Mucosa of gallbladder (tissue), 1 donor: ENCODE data around the gene HOXC9. TPM values are rescaled to one million over a fixed set of nuclear protein-coding genes. Genes with fewer than 3 reads are reported as not detected.

ENCODE experiments used
- DNase-seq: peaks from one replicate; pipeline ENCODE4 v3.0.0-alpha.2; 2020; ENCODE audit warnings: low spot score
- total RNA-seq: library from RNA; stranded (reverse); gene quantifications from one replicate; pipeline ENCODE4 v1.2.1, GENCODE V29; 2021
- donor health status: DM: no; HTN: no; CAD: no.

Gene HOXC9
- total RNA-seq, 1 donor from 2014 or later, result not detected

DNA sequence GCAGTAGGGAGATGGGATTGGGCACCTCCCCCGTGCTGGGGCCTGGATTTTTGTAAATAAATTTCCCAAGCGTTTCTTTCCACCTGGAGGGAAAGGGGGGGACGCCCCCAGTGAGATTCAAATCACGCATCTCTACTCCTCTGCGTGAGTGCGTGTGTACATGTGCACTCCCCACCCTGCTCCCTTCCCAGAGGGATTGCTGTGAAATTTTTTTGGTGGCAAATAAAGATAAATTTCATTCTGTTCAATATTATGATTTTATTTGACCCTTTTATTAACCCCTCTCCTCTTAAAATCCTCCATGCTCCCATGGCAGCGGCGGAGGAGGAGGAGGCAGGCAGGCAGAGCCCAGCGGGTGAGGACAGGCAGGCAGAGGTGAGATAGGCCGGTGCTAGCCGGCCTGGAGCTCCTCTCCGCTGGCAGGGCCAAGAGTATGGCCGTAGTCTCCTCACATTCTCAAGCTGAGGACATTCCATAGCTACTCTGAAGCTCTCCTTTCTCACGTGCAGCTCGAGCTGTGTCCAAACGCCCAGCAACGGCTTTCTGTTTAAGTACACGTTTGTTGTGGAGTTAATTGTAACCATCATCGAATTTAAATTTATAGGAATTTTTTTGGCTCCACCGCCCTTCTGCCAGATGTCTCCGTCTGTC, 23.7 kb upstream of the HOXC9 start:
- no peak for DNase-seq

DNA sequence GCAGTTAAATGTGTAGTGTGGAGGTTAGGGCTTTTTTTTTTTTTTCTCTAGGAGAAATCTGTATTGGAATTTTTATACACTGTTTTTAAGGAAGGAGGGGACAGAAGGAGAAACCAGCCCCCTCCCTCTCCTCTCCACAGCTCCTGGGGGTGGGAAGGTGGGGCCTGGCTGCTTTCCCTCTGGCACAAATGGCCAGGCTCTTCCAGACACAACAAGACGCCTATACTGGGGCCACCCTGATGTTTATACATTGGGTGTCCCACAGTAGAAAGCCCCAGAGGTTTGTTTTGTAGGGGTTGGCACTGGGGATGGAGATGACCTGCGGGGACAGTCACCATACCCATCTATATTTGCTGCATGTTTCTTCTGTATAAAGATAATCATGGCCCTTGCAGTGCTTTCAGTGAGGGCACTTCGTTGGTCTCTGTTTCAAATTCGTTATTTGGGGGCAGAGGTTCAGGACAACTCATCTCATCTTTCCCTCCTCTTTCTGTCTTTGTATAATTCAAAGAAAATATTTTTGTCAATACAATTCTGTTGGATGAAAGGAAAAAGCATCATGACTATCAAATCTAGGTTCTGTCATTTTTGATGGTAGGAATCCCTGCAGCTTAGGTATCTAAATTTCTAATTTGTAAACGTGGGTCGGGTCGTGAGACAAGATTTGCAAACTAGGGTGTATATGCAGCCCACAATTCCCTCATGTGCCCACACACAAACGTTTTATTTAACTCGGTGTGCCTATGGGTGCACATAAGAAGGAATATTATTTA, 23.0 kb upstream of the HOXC9 start:
- no peak for DNase-seq

DNA sequence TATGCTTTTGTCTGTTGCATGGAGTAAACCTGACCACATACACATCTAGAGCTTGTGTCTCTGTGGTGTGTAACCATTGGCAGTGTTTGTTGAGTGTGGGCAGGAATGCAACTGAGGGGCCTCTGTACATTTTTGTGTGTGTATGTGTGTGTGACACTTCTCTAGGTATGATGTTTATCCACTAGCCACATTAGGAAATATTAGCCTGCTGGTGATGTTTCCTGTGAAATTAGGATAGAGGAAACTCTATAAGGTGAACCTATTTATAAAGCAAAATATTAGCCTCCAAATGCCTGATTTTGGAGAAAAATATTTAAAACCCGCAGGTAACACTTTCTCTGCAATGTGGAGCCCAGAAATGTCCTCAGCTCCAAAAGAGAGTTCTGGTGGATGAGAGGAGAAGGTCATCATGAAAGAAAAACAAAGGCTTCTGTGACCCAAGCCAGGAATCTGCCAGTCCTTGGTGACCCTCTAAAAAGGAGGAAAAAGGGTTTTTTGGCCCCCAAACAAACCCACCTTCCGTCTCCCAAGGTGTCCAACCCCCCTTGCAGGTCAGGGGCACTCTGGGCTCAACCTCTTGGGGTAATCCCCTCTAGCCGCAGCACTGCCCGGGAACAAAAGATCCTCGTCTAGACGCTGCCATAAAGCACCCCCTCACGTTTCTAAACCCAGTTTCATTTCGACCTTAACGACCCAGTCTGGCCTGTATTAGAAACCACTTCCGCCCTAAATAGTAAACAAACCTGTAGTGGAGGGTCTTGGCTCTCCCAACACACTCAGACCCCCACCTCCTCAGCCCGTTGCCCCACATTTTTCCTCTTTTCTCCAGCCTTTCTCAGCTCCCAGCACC, 22.1 kb upstream of the HOXC9 start:
- DNase-seq, result no peak

DNA sequence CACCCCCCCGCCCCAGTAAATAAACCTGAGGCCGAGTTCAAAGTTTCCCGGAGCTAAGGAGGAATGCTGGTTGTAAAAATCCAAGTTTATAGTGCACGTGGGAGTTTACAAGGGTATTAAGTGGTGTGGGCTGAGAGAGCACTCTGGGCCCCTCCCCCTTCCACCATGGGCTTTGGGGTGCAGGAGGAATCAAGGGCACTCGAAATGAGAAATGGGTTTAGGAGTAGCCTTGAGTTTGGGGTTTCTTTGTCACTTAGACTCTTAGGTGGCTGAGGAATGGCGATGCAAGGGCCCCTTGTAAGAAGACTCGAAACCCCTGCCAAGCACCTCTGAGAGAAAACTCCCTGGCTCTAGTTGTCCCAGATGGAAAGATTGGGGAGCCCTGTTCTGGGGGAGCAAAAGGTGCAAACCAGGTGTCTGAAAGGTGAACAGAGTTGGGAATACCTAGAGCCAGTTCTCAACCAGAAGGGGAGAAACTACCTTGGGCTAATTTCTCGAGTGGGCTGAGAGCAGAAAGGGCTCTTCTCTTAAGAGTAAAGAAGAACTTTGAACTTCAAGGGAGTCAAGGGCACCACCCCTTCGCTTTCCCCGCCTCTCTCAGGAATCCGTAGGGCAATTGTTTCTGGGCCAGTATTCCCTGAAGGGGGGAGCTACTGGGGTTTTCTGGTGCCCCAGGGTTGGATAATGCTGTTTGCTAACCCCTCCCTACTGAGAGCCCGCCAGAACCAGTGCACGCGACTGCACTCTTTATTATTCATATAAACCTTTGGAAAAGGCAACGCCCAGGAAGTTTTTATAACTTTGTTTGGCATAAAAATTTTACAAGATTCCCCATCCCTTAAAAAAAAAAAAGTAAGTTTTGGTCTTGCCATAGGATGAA, 21.2 kb upstream of the HOXC9 start:
- no peak for DNase-seq

DNA sequence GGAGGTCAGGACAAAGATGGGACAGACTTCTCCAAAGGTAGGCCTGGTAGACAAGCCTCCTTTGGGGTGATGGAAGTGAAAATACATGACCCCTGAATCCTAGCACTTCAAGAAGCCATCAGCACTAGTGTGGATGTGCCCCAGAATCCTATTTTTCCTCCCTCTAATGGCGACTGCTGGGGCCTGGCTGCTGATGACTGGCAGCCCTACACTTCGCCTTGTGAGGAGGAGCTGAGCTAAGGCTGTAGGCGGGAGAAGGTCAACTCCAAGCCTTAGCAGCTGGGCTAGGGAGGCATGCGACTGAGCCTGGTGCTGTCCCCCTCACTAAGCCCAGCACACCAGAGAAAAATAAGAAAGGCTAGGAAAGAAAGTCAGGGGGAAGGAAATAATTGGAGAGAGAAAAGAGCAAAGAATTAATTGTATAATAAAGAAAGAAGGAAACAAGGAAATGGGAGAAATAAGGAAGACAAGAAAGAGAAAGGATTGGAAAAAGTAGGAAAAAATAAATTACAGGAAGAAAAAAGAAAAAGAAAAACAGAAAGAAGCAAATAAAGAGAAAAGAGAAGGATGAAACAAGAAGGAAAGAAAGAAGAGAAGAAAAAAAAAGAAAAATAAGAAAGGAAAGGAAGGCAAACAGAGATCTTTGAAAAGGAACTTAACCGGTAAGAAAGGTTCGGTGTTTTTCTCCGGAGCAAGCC, 19.7 kb upstream of the HOXC9 start:
- no peak for DNase-seq

DNA sequence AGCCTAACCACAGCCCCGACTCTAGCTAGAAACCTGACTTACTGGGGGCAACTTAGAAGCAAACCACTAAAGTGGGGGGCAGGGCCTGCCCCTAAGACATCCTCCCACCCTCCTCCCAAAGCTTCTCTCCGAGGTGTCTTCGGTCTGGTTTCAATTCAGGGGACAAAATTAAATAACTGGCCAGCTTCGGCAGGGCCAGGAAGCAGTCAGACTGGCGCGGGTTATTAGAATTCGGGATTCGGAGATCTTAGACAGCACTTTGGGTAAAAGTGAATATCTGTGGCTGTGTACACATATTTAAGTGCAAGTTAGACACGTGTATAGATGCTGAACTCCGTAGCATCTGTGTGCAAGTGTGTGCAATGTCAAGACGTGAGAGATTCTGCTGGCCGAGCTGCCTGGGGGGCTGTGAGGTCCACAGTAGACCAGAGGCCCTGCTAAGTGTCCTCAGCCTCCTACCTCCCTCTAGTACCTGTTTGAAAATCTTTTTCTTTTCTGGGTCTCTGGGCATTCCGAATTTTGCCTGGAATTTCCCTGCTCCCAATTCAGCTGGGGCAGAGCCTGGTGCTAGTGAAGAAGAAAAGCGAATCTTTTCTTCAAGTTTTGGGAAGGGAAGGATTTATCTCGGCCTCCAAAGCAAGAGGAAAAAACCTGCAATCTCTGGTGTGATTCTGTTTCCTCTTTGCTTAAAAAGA, 19.0 kb upstream of the HOXC9 start:
- DNase-seq, result no peak

DNA sequence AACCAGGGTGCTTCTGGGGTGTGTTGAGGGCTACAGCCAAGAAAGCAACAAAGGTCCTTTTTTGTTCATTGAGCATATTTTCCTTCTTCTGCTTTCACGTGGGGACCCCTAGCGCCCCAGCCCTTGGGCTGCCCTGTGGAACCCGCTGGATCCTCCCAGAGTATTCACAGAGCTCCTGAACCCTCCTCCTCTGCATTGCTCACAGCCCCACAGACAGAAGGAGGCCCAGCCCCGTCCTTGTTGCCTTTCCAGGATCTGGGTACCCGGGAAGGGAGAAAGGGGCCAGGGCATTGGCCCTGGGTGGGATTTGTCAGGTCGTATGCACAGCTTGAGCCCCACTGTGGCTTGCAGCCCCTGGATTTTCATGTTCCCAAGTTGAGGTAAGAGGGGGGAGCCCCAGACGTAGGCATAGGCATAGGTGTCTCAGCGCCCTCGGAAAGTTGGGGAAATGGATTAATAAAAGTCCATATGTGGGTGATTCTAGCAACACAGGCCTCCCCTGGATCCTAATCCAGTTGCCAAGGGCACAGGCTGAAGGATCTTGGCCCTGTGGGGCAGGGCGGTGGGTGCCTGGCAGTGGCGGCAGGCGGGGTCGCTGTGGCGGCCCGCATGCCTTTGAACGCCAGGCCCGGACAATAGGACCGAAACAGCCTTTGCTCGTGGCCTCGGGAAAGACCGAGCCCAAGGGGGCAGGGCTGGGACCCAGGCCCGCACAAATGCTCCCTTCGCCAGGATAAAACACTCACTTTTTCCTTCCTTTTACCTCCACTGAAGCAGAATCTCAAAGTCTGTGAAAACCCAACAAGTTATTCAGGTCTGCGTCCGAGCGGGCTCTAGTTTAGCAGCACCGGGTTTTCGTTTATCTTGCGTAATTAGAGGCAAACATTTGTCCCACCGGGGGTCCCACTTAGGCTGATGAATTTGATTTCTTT, 18.1 kb upstream of the HOXC9 start:
- no peak for DNase-seq

DNA sequence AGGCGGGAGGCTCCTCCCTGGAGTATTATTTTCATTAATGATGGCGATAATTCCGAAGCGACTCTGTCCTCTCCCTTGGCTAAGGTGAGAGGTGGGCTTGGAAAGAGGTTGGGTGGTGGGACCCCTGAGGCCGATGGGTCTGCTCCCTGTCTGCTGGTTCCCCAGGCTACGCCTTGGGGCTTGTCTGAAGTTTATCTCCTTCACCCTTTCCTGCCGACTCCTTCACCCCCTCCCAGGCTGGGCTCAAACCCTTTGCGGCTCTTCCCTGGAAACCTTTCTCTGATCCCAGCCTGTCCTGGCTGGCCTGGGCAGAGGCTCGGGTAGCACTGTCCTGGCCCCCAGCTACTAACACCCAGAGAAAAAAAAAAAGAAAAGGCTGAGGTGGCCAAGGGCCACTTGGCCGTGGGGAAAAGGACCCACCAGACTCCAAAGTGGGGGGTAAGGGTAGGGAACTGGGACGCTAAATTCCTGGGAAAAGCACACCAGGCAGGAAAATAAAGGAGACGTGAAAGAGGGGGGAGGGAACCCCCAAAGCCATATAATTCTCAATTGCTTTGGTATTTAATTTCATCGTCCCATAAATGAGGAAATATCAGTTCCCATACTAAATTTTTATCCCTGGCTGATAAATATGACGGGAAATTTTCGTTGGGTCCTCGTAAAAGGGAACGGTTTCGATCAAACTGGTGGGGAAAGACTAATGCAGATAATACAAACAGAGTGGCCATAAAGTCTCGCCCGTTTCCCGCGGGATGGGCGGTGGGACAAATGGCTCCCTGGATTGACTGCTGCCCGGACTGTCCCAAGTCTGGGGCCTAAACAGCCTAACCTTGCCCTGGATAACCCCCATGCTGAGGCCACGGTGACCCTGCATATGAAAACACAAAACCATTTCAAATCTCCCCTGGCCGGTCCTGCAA, 17.1 kb upstream of the HOXC9 start:
- no peak for DNase-seq

DNA sequence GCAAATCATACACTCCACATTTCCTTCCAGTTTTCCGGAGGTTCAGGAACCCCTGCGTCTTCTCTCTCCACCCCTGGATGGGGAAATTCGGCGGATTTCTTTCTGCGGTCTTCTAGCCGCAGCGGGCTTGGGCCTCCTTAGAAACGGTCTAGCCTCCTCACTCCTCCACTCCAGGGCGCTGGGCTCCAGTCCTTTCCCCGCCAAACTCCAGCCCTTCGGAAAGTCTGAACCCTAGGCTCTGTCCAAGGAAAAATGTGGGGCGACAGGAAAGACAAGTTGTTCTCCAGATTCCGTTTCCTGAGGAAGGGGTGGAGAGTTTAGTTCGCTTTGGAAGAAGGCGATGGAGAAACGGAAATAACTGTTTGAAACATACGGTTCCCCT, 16.4 kb upstream of the HOXC9 start:
- no peak for DNase-seq

DNA sequence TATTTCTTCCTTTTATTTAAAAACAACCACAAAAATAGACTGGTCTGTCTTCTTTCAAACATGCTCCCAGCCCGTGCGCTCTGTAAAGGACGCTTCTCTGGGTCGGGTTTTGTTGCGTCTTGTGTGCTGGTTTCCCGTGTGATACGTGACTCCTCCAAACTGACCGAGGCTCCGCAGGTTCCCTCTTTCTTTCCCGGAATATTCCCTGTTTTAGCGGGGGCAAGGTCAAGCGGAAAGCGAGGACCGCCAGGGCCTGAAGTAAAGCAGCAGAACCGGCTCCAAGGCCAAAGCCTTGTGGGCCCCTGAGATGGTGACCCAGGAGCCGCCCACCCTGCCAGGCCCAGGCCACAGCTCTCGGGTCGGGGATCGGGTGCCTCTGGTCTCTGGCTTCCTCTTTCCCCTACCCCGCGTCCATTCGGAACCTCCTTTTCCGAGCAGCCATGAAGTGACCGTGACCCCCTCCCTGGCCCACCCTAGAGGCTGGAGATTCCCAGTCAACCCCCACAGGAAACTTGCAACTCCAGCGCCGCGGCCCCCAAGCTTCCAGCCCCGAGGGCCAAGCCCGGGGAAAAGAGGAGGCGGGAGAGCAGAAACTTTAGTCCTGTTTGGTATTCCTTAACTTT, 15.9 kb upstream of the HOXC9 start:
- DNase-seq, result no peak

DNA sequence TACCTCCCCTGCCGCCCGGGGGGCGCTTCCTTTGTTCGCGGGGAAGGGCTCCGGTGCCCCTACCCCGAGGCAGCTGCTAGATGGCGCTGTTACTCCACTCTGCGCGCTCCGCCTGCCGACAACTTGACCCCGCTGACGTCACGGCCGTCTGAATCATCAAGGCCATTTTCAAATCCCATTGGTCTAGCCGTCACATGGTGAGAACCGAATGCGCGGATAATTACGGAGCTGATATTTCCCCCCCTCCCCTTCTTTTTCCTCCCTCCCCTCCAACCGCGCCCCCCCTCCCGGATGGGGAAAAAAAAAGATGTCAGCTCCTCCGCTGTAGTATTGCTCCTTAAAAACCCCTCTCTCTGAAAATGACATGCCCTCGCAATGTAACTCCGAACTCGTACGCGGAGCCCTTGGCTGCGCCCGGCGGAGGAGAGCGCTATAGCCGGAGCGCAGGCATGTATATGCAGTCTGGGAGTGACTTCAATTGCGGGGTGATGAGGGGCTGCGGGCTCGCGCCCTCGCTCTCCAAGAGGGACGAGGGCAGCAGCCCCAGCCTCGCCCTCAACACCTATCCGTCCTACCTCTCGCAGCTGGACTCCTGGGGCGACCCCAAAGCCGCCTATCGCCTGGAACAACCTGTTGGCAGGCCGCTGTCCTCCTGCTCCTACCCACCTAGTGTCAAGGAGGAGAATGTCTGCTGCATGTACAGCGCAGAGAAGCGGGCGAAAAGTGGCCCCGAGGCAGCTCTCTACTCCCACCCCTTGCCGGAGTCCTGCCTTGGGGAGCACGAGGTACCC, 14.9 kb upstream of the HOXC9 start, which contains the start of gene HOXC10:
Gene HOXC10 (plus strand): TSS at position 246 of the 791 bp plus-strand sequence. CDS start 114 bp downstream, at position 360.
- peak; percentile 61 for DNase-seq

DNA sequence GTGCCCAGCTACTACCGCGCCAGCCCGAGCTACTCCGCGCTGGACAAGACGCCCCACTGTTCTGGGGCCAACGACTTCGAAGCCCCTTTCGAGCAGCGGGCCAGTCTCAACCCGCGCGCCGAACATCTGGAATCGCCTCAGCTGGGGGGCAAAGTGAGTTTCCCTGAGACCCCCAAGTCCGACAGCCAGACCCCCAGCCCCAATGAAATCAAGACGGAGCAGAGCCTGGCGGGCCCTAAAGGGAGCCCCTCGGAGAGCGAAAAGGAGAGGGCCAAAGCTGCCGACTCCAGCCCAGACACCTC, 14.3 kb upstream of the HOXC9 start:
- DNase-seq, result no peak

DNA sequence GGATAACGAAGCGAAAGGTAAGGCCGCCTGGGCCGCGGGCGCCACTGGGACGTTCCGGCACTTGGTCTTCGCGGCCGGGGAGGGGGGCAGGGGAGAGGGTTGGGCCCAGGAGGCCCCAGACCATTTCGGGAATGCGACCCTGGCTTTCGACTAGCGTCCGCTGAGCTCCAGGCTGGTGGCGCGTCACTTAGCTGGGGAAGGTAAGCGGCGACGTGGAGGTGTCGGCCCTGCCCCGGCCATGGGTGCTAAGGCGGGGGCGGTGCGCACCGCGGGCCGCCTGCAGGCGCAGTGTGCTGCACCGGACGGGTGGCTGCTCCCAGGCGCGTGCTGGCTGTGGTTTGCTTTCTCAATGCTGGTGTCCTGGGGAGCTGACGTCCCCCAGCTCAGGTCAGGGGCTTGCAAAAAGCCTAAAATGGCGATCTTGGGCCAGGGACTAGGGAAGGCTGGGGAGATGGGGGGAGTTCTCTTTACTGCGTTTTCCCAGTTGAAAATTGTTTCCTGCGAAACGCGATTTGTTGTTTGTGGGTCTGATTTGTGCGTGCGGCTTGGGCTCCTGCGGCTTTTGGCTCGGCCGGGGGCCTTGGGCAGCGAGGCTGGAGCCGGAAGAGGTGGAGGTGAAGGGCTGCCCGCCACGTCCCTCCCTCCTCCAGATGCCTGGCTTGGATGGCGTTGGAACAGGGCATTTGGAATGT, 13.8 kb upstream of the HOXC9 start:
- DNase-seq, result no peak

DNA sequence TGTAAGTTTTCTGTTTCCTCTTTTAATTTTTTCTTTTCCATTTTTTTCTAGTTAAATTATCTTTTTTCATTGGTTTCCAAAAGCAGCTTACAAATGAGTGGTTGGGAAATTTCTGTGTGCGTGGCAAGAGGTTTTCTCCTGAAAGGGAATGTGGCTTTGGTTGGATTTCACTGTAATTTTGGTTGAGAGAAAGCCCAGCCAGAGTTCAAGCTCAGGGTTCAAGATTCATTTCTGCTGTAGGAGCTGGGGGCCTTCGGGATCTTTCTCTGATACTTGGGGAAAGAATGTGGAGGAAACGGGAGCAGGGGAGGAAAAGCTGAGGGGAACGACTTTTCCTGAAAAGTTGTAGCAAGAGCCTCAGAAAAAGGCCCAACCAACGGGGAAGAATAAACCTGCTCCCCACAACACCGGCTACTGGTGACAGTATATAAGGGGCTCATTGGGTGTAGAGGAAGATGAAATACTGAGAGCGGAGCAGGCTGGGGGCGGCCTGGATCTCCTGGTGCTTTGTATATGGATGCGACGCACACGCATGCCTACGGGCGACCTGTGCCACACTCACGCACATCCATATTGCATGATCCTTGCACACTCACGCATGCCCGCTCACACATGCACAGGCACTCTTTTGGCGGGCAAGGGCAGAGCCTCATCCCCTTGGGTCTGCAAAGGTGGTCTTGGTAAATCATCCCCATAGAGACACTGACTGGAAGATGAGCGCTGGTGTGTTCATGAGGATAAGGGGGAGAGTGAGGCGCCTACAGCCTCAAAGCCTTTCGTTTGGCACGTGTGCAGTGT, 13.1 kb upstream of the HOXC9 start:
- DNase-seq, result no peak

DNA sequence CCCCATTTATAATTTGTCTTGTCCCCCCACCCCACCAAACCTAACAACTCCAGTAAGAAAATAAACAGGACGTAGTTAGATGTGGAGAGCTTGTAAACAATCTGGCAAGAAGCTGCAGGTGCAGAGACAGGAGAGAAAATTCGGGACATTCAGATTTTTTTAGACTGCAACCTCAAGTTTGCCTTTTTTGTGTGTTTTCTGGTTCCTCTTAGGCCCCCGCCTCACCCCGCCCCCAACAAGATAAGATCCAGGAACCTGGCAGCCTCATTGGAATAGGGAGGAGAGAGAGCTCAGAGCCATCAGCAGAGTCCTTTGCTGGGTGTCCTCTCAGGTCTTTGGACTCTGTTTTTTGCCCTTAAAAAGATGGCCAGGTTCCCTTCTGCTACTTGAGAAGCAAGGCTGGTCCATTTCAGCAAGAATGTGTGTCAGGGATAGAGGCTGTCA, 12.2 kb upstream of the HOXC9 start:
- no peak for DNase-seq
